Stomach (tissue), 9 donors: ENCODE measurements around the gene YPEL3. TPM values are rescaled to one million over a fixed set of nuclear protein-coding genes. Genes with fewer than 3 reads are reported as not detected.

Source experiments
- DNase-seq, 2 donors: peaks; one replicate each; pipeline versions ENCODE4 v3.0.0 to v3.0.0-alpha.2; 2013 to 2019
- H3K27ac ChIP-seq, 5 donors: fragments of 200-600 bp in 4 of 5; sonication (generic) in 4 of 5; one replicate each; pipeline ENCODE4 v1.5.1; 2013 to 2019; ENCODE audit warnings: mild to moderate bottlenecking in 1 of 5, moderate library complexity in 1 of 5
- H3K27me3 ChIP-seq, 3 donors: fragments of 200-600 bp; sonication (generic); one replicate each; pipeline ENCODE4 v1.5.1; 2017 to 2019; ENCODE audit warnings: mixed run types in 1 of 3
- H3K36me3 ChIP-seq, 4 donors: fragments of 200-600 bp; sonication (generic); 1 replicate in 3 of 4; 2 replicates in 1 of 4; pipeline ENCODE4 v1.5.1; 2016 to 2019
- H3K4me1 ChIP-seq, 4 donors: fragments of 200-600 bp; sonication (generic); one replicate each; pipeline ENCODE4 v1.5.1; 2016 to 2019
- H3K4me3 ChIP-seq, 4 donors: fragments of 200-600 bp; sonication (generic) in 3 of 4; one replicate each; pipeline ENCODE4 v1.5.1; 2016 to 2019; ENCODE audit warnings: mild to moderate bottlenecking in 1 of 4
- H3K9me3 ChIP-seq, 4 donors: fragments of 200-600 bp; sonication (generic); one replicate each; pipeline ENCODE4 v1.5.1; 2016 to 2019
- EP300 ChIP-seq: sonication (generic); formaldehyde crosslinking; IDR thresholded peaks from one replicate; pipeline ENCODE4 v1.6.1; 2017; ENCODE audit warnings: antibody characterized with exemption
- POLR2A ChIP-seq, 4 donors: fragments of 450-650 bp; IDR thresholded peaks; one replicate each; pipeline ENCODE4 v1.6.1; 2016; ENCODE audit warnings: antibody characterized with exemption in 4 of 4, control low read depth in 2 of 4, mild to moderate bottlenecking in 1 of 4, moderate library complexity in 1 of 4
- POLR2AphosphoS5 ChIP-seq, 3 donors: sonication (generic); formaldehyde crosslinking; IDR thresholded peaks; one replicate each; pipeline ENCODE4 v1.6.1; 2016; ENCODE audit warnings: antibody characterized with exemption in 3 of 3
- WGBS, 5 donors: extraction: QIAGEN DNeasy Blood & Tissue Kit in 3 of 5; methylation state at CpG; one replicate each; pipeline versions ENCODE4 v1.1.5 to v1.1.7; 2013 to 2018; 5-methylcytosine and 5-hydroxymethylcytosine counted together
- intact Hi-C: fragments of 100-400 bp; cut with DNase I; formaldehyde crosslinking; loops from one replicate; pipeline ENCODE4 v1.15.1; 2023; ENCODE audit warnings: low total_unique reads
- polyA plus RNA-seq, 3 donors: library from polyadenylated mRNA; stranded (reverse); fragments of 200-250 nt; gene quantifications; one replicate each; pipeline ENCODE4 v1.2.3, GENCODE V29; 2013
- total RNA-seq, 5 donors: library from RNA; depleted of rRNA; stranded (reverse); fragments of >200 nt; gene quantifications; one replicate each; pipeline versions ENCODE4 v1.1.0 to v1.2.3, GENCODE V29; 2014 to 2016
- TF ChIP-seq, protein P1 (sequence below), 7 experiments: fragments of 450-650 bp in 4 of 7; fragments of 200-600 bp in 3 of 7; sonication (generic) in 3 of 7; IDR thresholded peaks; one replicate each; pipeline ENCODE4 v1.5.1; 2016 to 2019; ENCODE audit warnings: antibody characterized with exemption in 7 of 7, control low read depth in 2 of 7, mild to moderate bottlenecking in 1 of 7
- donor health status: healthy with polysubstance abuse.
- donor health status: Bipolar disorder and iron deficiency.
- donor health status: healthy.

YPEL3 gene
- total and polyA plus RNA-seq, 8 donors: 13.9 to 162 (median 78.4) TPM

DNA sequence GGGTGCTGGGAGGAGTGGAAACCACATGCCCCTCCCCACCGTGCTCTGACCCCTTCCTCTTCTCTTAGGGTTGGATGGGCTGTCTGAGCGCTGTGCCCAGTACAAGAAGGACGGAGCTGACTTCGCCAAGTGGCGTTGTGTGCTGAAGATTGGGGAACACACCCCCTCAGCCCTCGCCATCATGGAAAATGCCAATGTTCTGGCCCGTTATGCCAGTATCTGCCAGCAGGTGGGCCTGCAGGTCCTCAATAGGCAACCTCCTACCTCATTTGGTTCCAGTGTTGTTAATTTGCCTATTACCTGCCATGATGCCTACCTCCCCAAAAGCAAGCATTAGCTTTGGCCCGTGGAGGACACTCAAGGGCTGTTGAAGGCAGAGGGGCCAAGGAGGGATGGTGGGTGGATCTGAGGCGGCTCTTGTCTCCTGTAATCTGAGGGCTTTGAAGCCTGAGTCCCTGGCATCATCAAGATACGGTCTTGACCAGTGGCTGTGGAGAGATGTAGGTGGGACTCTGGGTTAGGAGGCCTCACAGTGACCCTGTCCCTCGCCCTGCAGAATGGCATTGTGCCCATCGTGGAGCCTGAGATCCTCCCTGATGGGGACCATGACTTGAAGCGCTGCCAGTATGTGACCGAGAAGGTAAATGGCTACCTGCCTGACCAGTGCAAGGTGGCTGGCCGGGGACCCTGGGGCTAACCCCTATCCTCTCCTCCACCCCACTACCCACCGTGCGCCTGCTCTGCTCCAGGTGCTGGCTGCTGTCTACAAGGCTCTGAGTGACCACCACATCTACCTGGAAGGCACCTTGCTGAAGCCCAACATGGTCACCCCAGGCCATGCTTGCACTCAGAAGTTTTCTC lies 27.0 kb downstream of the YPEL3 start:
- no peaks in the 10 kb centered on the region for H3K9me3 ChIP-seq
- TF ChIP-seq POLR2A (IDR thresholded peaks at IDR 0.05): no peak
- TF ChIP-seq POLR2AphosphoS5 (IDR thresholded peaks at IDR 0.05): no peak
- TF ChIP-seq, protein P1, sequence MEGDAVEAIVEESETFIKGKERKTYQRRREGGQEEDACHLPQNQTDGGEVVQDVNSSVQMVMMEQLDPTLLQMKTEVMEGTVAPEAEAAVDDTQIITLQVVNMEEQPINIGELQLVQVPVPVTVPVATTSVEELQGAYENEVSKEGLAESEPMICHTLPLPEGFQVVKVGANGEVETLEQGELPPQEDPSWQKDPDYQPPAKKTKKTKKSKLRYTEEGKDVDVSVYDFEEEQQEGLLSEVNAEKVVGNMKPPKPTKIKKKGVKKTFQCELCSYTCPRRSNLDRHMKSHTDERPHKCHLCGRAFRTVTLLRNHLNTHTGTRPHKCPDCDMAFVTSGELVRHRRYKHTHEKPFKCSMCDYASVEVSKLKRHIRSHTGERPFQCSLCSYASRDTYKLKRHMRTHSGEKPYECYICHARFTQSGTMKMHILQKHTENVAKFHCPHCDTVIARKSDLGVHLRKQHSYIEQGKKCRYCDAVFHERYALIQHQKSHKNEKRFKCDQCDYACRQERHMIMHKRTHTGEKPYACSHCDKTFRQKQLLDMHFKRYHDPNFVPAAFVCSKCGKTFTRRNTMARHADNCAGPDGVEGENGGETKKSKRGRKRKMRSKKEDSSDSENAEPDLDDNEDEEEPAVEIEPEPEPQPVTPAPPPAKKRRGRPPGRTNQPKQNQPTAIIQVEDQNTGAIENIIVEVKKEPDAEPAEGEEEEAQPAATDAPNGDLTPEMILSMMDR (IDR thresholded peaks at IDR 0.05): peak in 4 of 7 experiments; percentile 21 to 51 (median 30)
- TF ChIP-seq EP300: no peak
- 70 to 77% (median 72%) methylated on average over 15 to 17 of the region's 17 CpGs for WGBS, 5 donors
- peak overlapping the region in 2 of 4 donors; percentile 75 to 96 for H3K4me3 ChIP-seq
- H3K27ac ChIP-seq: peak overlapping the region in 4 of 5 donors; percentile 4 to 98 (median 96)
- DNase-seq: peak in 1 of 2 donors; percentile 68
- peaks cover 39 to 62% (median 51%) of the 10 kb centered on the region in 4 donors for H3K4me1 ChIP-seq
- intact Hi-C loops: no loop called here
- no peaks in the 10 kb centered on the region for H3K27me3 ChIP-seq
- peaks cover 62 to 72% (median 68%) of the 10 kb centered on the region in 4 donors for H3K36me3 ChIP-seq

DNA sequence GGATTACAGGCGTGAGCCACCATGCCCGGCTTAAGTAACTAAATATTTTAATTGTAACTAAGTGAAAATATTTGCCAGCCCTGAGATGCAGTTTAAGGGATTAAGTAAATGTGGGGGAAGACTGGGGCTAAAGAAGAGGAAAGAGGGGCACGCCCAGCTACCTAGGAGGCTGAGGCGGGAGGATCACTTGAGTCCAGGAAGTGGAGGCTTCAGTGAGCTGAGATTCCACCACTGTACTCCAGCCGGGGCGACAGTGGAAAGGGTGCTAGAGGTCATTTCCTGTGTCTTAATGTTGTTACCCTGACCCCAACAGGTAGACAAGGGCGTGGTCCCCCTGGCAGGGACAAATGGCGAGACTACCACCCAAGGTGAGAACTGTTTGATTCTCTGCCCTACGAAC lies 27.7 kb downstream of the YPEL3 start:
- H3K9me3 ChIP-seq: no peaks in the 10 kb centered on the region
- H3K36me3 ChIP-seq: peaks cover 62 to 68% (median 65%) of the 10 kb centered on the region in 4 donors
- DNase-seq: no peak
- 68 to 83% (median 79%) methylated on average over 9 of the region's 9 CpGs for WGBS, 5 donors
- H3K27ac ChIP-seq: peak overlapping the region in 4 of 5 donors; percentile 38 to 98 (median 96)
- intact Hi-C loops: no loop called here
- H3K27me3 ChIP-seq: no peaks in the 10 kb centered on the region
- peaks cover 46 to 69% (median 57%) of the 10 kb centered on the region in 4 donors for H3K4me1 ChIP-seq
- TF ChIP-seq, protein P1 (IDR thresholded peaks at IDR 0.05): no peak
- no peak for TF ChIP-seq POLR2AphosphoS5 (IDR thresholded peaks at IDR 0.05)
- no peak for TF ChIP-seq POLR2A (IDR thresholded peaks at IDR 0.05)
- TF ChIP-seq EP300: no peak
- H3K4me3 ChIP-seq: peak overlapping the region in 2 of 4 donors; percentile 75 to 96

DNA sequence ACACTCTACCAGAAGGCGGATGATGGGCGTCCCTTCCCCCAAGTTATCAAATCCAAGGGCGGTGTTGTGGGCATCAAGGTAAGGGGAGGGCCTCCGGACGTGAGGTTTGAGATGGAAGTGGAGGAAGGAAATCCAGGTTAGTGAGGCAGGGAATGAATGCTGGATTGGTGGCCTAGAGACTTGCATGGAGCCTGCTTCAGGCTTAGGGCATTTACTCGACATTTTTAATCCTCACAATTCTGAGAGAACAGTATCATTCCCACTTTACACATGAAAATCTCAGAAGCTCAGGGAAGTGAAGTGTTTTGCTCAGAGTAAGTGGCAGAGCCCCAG lies 28.5 kb downstream of the YPEL3 start:
- Histone ChIP-seq H3K36me3 (peaks cover 55 to 60% (median 58%) of the 10 kb centered on the region in 4 donors), H3K4me3 (peak overlapping the region; percentile 75 to 96 (median 80)), H3K9me3 (no peaks in the 10 kb centered on the region), H3K4me1 (peaks cover 49 to 75% (median 61%) of the 10 kb centered on the region in 4 donors), H3K27me3 (no peaks in the 10 kb centered on the region), H3K27ac (peak overlapping the region in 4 of 5 donors; percentile 93 to 100 (median 98))
- no peak for DNase-seq
- 56 to 75% (median 63%) methylated on average over 6 of the region's 6 CpGs for WGBS, 5 donors
- intact Hi-C loops: no loop called here
- TF ChIP-seq, protein P1 (IDR thresholded peaks at IDR 0.05): no peak
- TF ChIP-seq POLR2AphosphoS5 (IDR thresholded peaks at IDR 0.05) (no peak), EP300 (no peak), POLR2A (IDR thresholded peaks at IDR 0.05) (no peak)

DNA sequence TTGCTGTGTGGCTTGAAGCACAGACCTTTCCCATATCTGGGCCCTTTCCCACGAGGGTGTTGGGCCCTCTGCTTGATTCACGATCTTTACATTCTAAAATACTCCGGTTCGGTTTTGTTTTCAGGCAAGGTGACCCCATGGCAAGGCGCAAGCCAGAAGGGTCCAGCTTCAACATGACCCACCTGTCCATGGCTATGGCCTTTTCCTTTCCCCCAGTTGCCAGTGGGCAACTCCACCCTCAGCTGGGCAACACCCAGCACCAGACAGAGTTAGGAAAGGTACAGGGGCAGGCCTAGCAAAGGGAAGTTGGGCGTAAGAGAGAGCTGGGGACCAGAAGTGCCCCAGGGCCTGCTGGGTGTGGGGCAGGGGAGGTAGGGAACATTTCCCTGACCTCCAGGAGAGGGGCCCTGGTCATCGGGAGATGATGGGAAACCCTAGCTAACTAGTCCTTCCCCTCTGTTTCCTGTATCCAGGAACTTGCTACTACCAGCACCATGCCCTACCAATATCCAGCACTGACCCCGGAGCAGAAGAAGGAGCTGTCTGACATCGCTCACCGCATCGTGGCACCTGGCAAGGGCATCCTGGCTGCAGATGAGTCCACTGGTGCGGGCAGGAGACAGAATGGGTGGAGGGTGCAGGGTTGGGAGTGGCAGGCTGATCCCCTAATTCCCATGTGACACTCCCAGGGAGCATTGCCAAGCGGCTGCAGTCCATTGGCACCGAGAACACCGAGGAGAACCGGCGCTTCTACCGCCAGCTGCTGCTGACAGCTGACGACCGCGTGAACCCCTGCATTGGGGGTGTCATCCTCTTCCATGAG lies 29.0 kb downstream of the YPEL3 start:
- peak in 1 of 2 donors; percentile 33 for DNase-seq

More for the DNA sequence above, 29.0 kb downstream of the YPEL3 start:
- Histone ChIP-seq H3K4me1 (peaks cover 49 to 74% (median 61%) of the 10 kb centered on the region in 4 donors), H3K36me3 (peaks cover 49 to 54% (median 52%) of the 10 kb centered on the region in 4 donors), H3K27me3 (no peaks in the 10 kb centered on the region), H3K9me3 (no peaks in the 10 kb centered on the region), H3K27ac (peak overlapping the region; percentile 93 to 100 (median 98)), H3K4me3 (peak overlapping the region; percentile 75 to 96 (median 80))
- intact Hi-C loops: no loop called here
- WGBS, 5 donors: 28 to 36% (median 32%) methylated on average over 16 to 21 of the region's 21 CpGs
- TF ChIP-seq EP300 (no peak), POLR2AphosphoS5 (IDR thresholded peaks at IDR 0.05) (no peak), POLR2A (IDR thresholded peaks at IDR 0.05) (no peak)
- TF ChIP-seq, protein P1 (IDR thresholded peaks at IDR 0.05): no peak
